Lower leg skin (tissue), 4 donors: Measurements from ENCODE around the gene IGDCC3. TPM values are rescaled to one million over a fixed set of nuclear protein-coding genes. Genes with fewer than 3 reads are reported as not detected.
A peak's percentile ranks its signal among the peaks of the same experiment; 100 is the strongest.

Experiments
- DNase-seq, 2 donors: peaks; one replicate each; pipeline ENCODE4 v3.0.0-alpha.2; 2019; ENCODE audit warnings: low spot score in 2 of 2
- H3K4me3 ChIP-seq: fragments of 200-600 bp; sonication (generic); 2 replicates; pipeline ENCODE4 v1.5.1; 2017; ENCODE audit warnings: mild to moderate bottlenecking, low read depth; ENCODE audit not compliant: poor library complexity, severe bottlenecking
- CTCF ChIP-seq, 3 donors: fragments of 450-650 bp; IDR thresholded peaks; one replicate each; pipeline ENCODE4 v1.5.1; 2016; ENCODE audit warnings: antibody characterized with exemption in 3 of 3, mild to moderate bottlenecking in 3 of 3, moderate library complexity in 2 of 3
- POLR2A ChIP-seq, 2 donors: fragments of 450-650 bp; IDR thresholded peaks; one replicate each; pipeline ENCODE4 v1.6.1; 2016 to 2017; ENCODE audit warnings: antibody characterized with exemption in 2 of 2, mild to moderate bottlenecking in 1 of 2, moderate library complexity in 1 of 2
- WGBS, 2 donors: methylation state at CpG; one replicate each; pipeline ENCODE4 v1.1.5; 2018; 5-methylcytosine and 5-hydroxymethylcytosine counted together
- intact Hi-C: fragments of 100-400 bp; cut with DNase I; formaldehyde crosslinking; loops from one replicate; pipeline ENCODE4 v1.15.0; 2023; ENCODE audit warnings: low total_unique reads
- total RNA-seq, 4 donors: library from RNA; depleted of rRNA; stranded (reverse); fragments of >200 nt; gene quantifications; one replicate each; pipeline ENCODE4 v1.1.0, GENCODE V29; 2016

The IGDCC3 gene
- total RNA-seq, 4 donors from 2014 or later: not detected

GRCh38 chr15:65303687-65304380, 74.0 kb downstream of the IGDCC3 start:
- peak in 1 of 3 donors; percentile 63 for TF ChIP-seq CTCF (IDR thresholded peaks at IDR 0.05)
- TF ChIP-seq POLR2A (IDR thresholded peaks at IDR 0.05): no peak
- intact Hi-C loops: no loop called here
- peak overlapping the region; percentile 5 for H3K4me3 ChIP-seq
- peak in 1 of 2 donors; percentile 49 for DNase-seq
- 1% methylated on average over 24 of the region's 24 CpGs for WGBS, 2 donors

DNA sequence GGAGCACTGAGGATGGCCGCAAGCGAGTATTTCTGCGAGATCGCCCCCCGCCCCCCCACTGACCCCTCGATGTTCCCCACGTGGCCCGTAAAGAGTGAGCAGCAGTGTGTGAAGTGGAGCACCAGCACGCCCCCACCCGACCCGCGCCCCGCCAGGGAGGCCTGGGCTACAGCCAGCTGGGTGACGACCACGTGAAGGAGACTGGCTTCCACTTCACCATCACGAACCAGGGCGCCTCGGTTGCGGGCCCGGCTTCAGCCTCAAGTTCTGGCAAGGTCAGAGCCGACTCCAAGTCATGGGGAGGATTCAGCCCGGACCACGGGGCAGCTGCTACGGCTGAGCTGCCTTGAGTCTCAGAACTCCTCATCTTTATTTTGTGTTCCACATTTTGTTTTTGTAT, 75.7 kb downstream of the IGDCC3 start:
- no peak for TF ChIP-seq CTCF (IDR thresholded peaks at IDR 0.05)
- no peak for TF ChIP-seq POLR2A (IDR thresholded peaks at IDR 0.05)
- 74 to 78% methylated on average over 23 to 24 of the region's 24 CpGs for WGBS, 2 donors
- intact Hi-C loops: no loop called here
- H3K4me3 ChIP-seq: no peak overlapping the region
- no peak for DNase-seq

DNA sequence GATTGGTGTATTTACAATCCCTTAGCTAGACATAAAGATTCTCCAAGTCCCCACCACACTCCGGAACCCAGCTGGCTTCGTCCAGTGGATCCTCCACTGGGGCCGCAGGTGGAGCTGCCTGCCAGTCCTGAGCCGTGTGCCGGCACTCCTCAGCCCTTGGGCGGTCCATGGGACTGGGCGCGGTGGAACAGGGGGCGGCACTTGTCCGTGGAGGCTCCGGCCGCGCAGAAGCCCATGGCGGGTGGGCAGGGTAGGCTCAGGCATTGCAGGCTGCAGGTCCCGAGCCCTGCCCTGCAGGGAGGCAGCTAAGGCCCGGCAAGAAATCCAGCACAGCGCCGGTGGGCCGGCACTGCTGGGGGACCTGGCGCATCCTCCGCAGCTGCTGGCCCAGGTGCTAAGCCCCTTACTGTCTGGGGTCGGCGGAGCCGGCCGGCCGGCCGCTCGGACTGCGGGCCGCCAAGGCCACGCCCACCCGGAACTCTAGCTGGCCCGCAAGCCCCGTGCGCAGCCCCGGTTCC, 76.8 kb downstream of the IGDCC3 start:
- WGBS, 2 donors: 93 to 98% methylated on average over 24 to 34 of the region's 36 CpGs
- no peak for TF ChIP-seq CTCF (IDR thresholded peaks at IDR 0.05)
- no peak for TF ChIP-seq POLR2A (IDR thresholded peaks at IDR 0.05)
- intact Hi-C loops: no loop called here
- no peak for DNase-seq
- H3K4me3 ChIP-seq: no peak overlapping the region

- H3K4me3 ChIP-seq: no peak overlapping the region
- TF ChIP-seq CTCF (IDR thresholded peaks at IDR 0.05) (no peak), POLR2A (IDR thresholded peaks at IDR 0.05) (no peak)
- WGBS, 2 donors: 83 to 85% methylated on average over 11 of the region's 11 CpGs
- DNase-seq: no peak
- intact Hi-C loops: no loop called here
These were observed 79.1 kb downstream of the IGDCC3 start for GRCh38 chr15:65298731-65299130.

- TF ChIP-seq CTCF (IDR thresholded peaks at IDR 0.05) (no peak), POLR2A (IDR thresholded peaks at IDR 0.05) (no peak)
- no peak for DNase-seq
- intact Hi-C loops: no loop called here
- no peak overlapping the region for H3K4me3 ChIP-seq
- 86 to 93% methylated on average over 1 of the region's 1 CpG for WGBS, 2 donors
These were observed 84.8 kb downstream of the IGDCC3 start for GRCh38 chr15:65292938-65293518.
